ENCODE measurements around the gene VAMP5.

- TF ChIP-seq GATA2 (IDR thresholded peaks at IDR 0.05; ENCODE audit: low read depth, low read length) = no peak
- no peak for TF ChIP-seq GATA3 (IDR thresholded peaks at IDR 0.05; ENCODE audit: low read depth, low read length)
These were observed 16.9 kb downstream of the VAMP5 start for GRCh38 chr2:85600951-85601770.

Measured in SH-SY5Y (cell line).